ENCODE measurements around the gene SLC5A5.

Gene SLC5A5

GRCh38 chr19:17926044-17926443 is 54.3 kb downstream of the SLC5A5 start:
- CTCF ChIA-PET = no interaction called here
- no peak overlapping the region for H3K4me3 ChIP-seq (ENCODE audit: low read depth, low read length)
- no peak for TF ChIP-seq CTCF (IDR thresholded peaks at IDR 0.05; ENCODE audit: insufficient read depth, low read length, missing control alignments)
- DNase-seq (ENCODE audit: low read depth, low spot score) = no peak
- POLR2A ChIA-PET = no interaction called here

- ChIA-PET CTCF (interaction anchor here (2.0 to 6.8 kb wide), 3 partner anchors 9 to 70 kb away, joined by 10 to 157 read pairs (median 73); partner anchors contain the start of genes RPL18A and SLC5A5), POLR2A (no interaction called here)
- H3K4me3 ChIP-seq (ENCODE audit: low read depth, low read length) = no peak overlapping the region
- DNase-seq (ENCODE audit: low read depth, low spot score) = no peak
- TF ChIP-seq CTCF (IDR thresholded peaks at IDR 0.05; ENCODE audit: insufficient read depth, low read length, missing control alignments) = no peak
Measured at GRCh38 chr19:17929056-17929455, 57.3 kb downstream of the SLC5A5 start.

GRCh38 chr19:17931532-17932191 is 59.9 kb downstream of the SLC5A5 start:
- POLR2A ChIA-PET = interaction anchor here (0.5 to 1.6 kb wide), 3 partner anchors 57 to 70 kb away, joined by 3 to 14 read pairs (median 5); no protein-coding TSS in a partner anchor
- H3K4me3 ChIP-seq (ENCODE audit: low read depth, low read length) = peak overlapping the region; percentile 84
- TF ChIP-seq CTCF (IDR thresholded peaks at IDR 0.05; ENCODE audit: insufficient read depth, low read length, missing control alignments) = no peak
- no peak for DNase-seq (ENCODE audit: low read depth, low spot score)
- CTCF ChIA-PET = interaction anchor here (0.6 to 24.2 kb wide), 15 partner anchors 8 to 197 kb away, joined by 3 to 666 read pairs (median 8); partner anchors contain the start of genes ARRDC2, RPL18A and SLC5A5

GRCh38 chr19:17932485-17933338 is 61.0 kb downstream of the SLC5A5 start, which contains the start of gene CCDC124:
CCDC124 (plus strand) TSS chr19:17933015; CDS start chr19:17936421, 3,406 bp downstream.
- peak; percentile 38 for DNase-seq (ENCODE audit: low read depth, low spot score)
- TF ChIP-seq CTCF (IDR thresholded peaks at IDR 0.05; ENCODE audit: insufficient read depth, low read length, missing control alignments) = peak; percentile 97
- ChIA-PET POLR2A (interaction anchor here (0.8 to 1.6 kb wide), 4 partner anchors 63 to 73 kb away, joined by 3 to 16 read pairs (median 10); partner anchors contain the start of gene RPL18A), CTCF (interaction anchor here (0.8 to 24.2 kb wide), 17 partner anchors 10 to 232 kb away, joined by 3 to 666 read pairs (median 7); partner anchors contain the start of genes ARRDC2, RPL18A and SLC5A5)
- H3K4me3 ChIP-seq (ENCODE audit: low read depth, low read length) = peak within 1 kb of the TSS; percentile 84

GRCh38 chr19:17933414-17934129 is 61.8 kb downstream of the SLC5A5 start:
- ChIA-PET CTCF (interaction anchor here (0.7 to 24.2 kb wide), 18 partner anchors 11 to 231 kb away, joined by 3 to 666 read pairs (median 6); partner anchors contain the start of genes ARRDC2, RPL18A and SLC5A5), POLR2A (interaction anchor here (0.8 to 1.6 kb wide), 3 partner anchors 63 to 74 kb away, joined by 6 to 16 read pairs (median 14); partner anchors contain the start of gene RPL18A)
- H3K4me3 ChIP-seq (ENCODE audit: low read depth, low read length) = peak overlapping the region; percentile 84
- no peak for TF ChIP-seq CTCF (IDR thresholded peaks at IDR 0.05; ENCODE audit: insufficient read depth, low read length, missing control alignments)
- no peak for DNase-seq (ENCODE audit: low read depth, low spot score)
